ENCODE results near the gene EPB41L2. TPM values are rescaled to one million over a fixed set of nuclear protein-coding genes. Genes with fewer than 3 reads are reported as not detected.

EPB41L2 gene
- total RNA-seq, 1 donor from 2014 or later: 314 TPM

DNA sequence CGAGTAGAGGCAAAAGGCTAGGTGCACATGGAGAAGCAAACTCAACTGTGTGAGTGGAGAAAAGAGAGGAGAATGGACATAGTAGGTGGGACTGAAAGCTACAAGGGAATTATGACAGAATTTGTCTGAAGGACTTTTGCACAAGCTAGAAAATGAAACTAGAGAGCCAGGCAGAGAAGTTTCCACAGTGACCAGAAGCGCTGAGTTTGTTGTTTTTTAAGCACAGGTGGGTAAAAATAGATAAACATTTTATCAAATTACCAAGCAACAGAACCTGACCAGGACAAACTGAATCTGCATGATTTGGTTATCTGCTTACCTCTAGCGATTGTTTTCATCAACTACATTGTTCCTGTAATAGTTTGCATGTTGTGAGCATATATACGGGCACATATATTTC, 197.3 kb downstream of the EPB41L2 start:
- H3K27ac Mint-ChIP-seq (ENCODE audit: unreplicated experiment): no peak overlapping the region
- TF ChIP-seq, protein P1, sequence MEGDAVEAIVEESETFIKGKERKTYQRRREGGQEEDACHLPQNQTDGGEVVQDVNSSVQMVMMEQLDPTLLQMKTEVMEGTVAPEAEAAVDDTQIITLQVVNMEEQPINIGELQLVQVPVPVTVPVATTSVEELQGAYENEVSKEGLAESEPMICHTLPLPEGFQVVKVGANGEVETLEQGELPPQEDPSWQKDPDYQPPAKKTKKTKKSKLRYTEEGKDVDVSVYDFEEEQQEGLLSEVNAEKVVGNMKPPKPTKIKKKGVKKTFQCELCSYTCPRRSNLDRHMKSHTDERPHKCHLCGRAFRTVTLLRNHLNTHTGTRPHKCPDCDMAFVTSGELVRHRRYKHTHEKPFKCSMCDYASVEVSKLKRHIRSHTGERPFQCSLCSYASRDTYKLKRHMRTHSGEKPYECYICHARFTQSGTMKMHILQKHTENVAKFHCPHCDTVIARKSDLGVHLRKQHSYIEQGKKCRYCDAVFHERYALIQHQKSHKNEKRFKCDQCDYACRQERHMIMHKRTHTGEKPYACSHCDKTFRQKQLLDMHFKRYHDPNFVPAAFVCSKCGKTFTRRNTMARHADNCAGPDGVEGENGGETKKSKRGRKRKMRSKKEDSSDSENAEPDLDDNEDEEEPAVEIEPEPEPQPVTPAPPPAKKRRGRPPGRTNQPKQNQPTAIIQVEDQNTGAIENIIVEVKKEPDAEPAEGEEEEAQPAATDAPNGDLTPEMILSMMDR (IDR thresholded peaks at IDR 0.05; ENCODE audit: unreplicated experiment): no peak
- no peak overlapping the region for H3K4me3 Mint-ChIP-seq (ENCODE audit: unreplicated experiment)

DNA sequence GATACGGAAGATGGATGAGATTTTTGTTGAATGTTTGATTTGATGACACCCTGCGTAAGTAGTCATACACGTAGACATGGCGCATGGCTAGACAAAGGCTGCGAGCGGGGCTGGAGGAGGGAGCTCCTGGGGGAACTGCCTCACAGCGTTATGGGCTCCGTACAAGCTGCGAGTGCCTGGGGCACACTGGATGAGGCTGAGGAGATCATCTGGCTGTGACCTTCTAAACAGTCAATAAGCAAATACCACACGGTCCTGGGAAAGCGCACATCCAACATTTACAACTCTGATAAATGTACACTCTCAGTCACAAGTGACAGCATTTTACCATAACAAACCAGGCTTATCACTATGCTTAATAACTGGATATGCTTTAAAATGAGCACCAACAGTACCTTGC, 198.7 kb downstream of the EPB41L2 start:
- no peaks in the 10 kb centered on the region for H3K4me1 Mint-ChIP-seq (ENCODE audit: unreplicated experiment)
- peaks cover 2% of the 10 kb centered on the region for H3K27me3 Mint-ChIP-seq (ENCODE audit: unreplicated experiment)
- no peaks in the 10 kb centered on the region for H3K9me3 Mint-ChIP-seq (ENCODE audit: unreplicated experiment)
- DNase-seq (ENCODE audit: low spot score): no peak
- no peak overlapping the region for H3K27ac Mint-ChIP-seq (ENCODE audit: unreplicated experiment)
- H3K4me3 Mint-ChIP-seq (ENCODE audit: unreplicated experiment): no peak overlapping the region
- TF ChIP-seq, protein P1 (IDR thresholded peaks at IDR 0.05; ENCODE audit: unreplicated experiment): no peak
- H3K36me3 Mint-ChIP-seq (ENCODE audit: low read depth, unreplicated experiment): peaks cover 35% of the 10 kb centered on the region

More for the DNA sequence above, 197.3 kb downstream of the EPB41L2 start:
- Mint-ChIP-seq H3K27me3 (ENCODE audit: unreplicated experiment) (no peaks in the 10 kb centered on the region), H3K4me1 (ENCODE audit: unreplicated experiment) (no peaks in the 10 kb centered on the region), H3K36me3 (ENCODE audit: low read depth, unreplicated experiment) (peaks cover 38% of the 10 kb centered on the region), H3K9me3 (ENCODE audit: unreplicated experiment) (no peaks in the 10 kb centered on the region)
- no peak for DNase-seq (ENCODE audit: low spot score)

DNA sequence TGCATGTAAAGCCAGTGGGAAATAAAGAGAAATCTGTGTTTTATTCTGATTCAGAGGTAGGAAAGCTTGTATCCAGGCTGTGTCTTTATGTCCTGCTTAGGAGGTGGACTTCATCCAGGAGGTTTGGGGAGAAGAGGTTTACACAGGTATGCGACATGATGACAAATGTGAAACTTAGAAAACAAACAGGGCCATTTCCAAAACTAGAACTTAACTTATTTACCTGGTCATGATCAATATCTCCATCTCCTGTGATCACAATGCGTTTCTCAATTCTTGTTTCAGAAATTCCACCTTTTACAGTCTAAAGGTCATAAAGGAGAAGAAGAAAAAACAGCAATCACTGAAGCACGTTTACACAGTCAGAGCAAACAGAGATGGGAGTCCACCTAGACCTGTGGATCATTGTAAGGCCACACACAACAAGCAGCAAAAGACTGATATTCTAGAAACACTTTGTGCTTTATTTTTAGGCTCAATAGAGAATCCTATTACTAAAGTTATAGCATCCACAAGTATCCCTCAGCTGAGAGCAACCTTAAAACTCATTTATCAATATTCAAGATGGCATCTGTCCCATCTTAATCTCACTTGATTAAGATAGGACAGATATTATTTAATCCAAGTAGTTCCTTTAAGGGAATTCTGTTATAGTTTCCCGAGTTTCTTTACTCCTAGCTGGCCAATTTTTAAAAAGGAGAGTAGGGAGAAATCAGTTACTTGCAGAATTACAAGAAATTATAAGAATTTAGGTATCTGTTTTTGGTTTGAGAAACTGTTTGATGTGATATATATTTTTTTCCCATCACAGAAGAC, 199.4 kb downstream of the EPB41L2 start:
- peaks cover 2% of the 10 kb centered on the region for H3K27me3 Mint-ChIP-seq (ENCODE audit: unreplicated experiment)
- H3K36me3 Mint-ChIP-seq (ENCODE audit: low read depth, unreplicated experiment): peaks cover 29% of the 10 kb centered on the region
- H3K9me3 Mint-ChIP-seq (ENCODE audit: unreplicated experiment): no peaks in the 10 kb centered on the region
- TF ChIP-seq, protein P1 (IDR thresholded peaks at IDR 0.05; ENCODE audit: unreplicated experiment): no peak
- no peak overlapping the region for H3K4me3 Mint-ChIP-seq (ENCODE audit: unreplicated experiment)
- H3K4me1 Mint-ChIP-seq (ENCODE audit: unreplicated experiment): no peaks in the 10 kb centered on the region
- no peak for DNase-seq (ENCODE audit: low spot score)
- no peak overlapping the region for H3K27ac Mint-ChIP-seq (ENCODE audit: unreplicated experiment)

DNA sequence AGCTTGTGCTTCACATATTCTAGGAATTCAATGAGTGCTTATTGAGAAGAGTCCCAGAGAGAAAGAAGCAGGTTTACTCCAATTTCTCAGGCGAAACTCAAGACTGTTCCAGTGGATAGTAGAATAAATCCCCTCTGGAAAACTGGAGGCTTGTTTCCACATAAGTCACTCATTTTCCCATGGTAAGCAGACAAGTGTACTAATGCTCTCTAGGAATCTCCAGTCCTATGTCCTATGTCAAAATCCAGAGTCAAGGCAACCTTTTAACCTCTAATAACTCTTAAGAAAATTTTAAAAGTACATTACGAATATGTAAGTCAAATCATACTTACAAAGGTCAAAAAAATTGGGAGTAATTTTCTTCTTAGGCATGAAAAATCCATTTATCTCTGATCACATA, 200.7 kb downstream of the EPB41L2 start:
- H3K36me3 Mint-ChIP-seq (ENCODE audit: low read depth, unreplicated experiment): peaks cover 39% of the 10 kb centered on the region
- no peak for DNase-seq (ENCODE audit: low spot score)
- TF ChIP-seq, protein P1 (IDR thresholded peaks at IDR 0.05; ENCODE audit: unreplicated experiment): no peak
- H3K4me1 Mint-ChIP-seq (ENCODE audit: unreplicated experiment): no peaks in the 10 kb centered on the region
- no peak overlapping the region for H3K4me3 Mint-ChIP-seq (ENCODE audit: unreplicated experiment)
- H3K9me3 Mint-ChIP-seq (ENCODE audit: unreplicated experiment): no peaks in the 10 kb centered on the region
- no peak overlapping the region for H3K27ac Mint-ChIP-seq (ENCODE audit: unreplicated experiment)
- H3K27me3 Mint-ChIP-seq (ENCODE audit: unreplicated experiment): peaks cover 2% of the 10 kb centered on the region

DNA sequence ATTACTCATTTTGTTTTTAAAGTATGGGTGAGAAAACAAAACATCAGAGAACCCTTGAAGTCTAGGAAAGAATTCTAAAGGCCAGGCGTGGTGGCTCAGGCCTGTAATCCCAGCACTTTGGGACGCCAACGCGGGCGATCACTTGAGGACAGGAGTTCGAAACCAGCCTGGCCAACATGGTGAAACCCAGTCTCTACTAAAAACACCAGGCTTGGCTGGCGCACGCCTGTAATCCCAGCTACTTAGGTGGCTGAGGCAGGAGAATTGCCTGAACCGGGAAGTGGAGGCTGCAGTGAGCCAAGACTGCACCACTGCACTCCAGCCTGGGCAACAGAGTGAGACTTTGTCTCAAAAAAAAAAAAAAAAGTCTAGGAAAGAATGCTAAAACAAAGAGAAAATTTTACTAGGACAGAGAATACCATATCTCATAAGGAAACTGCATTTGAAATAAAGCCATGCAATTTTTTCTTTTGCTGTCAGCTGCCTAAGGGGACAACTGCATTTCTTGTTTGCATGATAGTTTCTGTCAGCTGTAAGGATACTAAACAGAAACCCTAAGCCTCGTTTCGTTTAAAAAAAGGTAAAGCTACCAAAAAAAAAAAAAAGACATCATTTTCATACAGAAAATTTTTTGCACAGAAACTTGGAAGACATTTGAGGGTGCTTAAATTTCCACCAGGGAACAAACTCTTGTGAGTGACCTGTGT, 203.7 kb downstream of the EPB41L2 start:
- DNase-seq (ENCODE audit: low spot score): no peak
- Mint-ChIP-seq H3K27ac (ENCODE audit: unreplicated experiment) (no peak overlapping the region), H3K4me3 (ENCODE audit: unreplicated experiment) (no peak overlapping the region), H3K4me1 (ENCODE audit: unreplicated experiment) (no peaks in the 10 kb centered on the region), H3K9me3 (ENCODE audit: unreplicated experiment) (no peaks in the 10 kb centered on the region), H3K36me3 (ENCODE audit: low read depth, unreplicated experiment) (peaks cover 37% of the 10 kb centered on the region), H3K27me3 (ENCODE audit: unreplicated experiment) (peaks cover 2% of the 10 kb centered on the region)
- TF ChIP-seq, protein P1 (IDR thresholded peaks at IDR 0.05; ENCODE audit: unreplicated experiment): no peak

All from endothelial cell (in vitro differentiated cells).